Liver (tissue), 3 donors: Measurements from ENCODE around the gene TTC28.

Experiments
- EGR1 ChIP-seq, 2 donors: IDR thresholded peaks; 2 replicates each; pipeline ENCODE4 v1.6.1; 2016 to 2018; ENCODE audit warnings: antibody characterized with exemption in 2 of 2, low read depth in 2 of 2
- FOXA1 ChIP-seq: IDR thresholded peaks from 2 replicates; pipeline ENCODE4 v1.6.1; 2016; ENCODE audit warnings: antibody characterized with exemption
- GABPA ChIP-seq, 2 donors: IDR thresholded peaks in 1 of 2; conservative IDR thresholded peaks in 1 of 2; 2 replicates each; pipeline ENCODE4 v1.6.1; 2016; ENCODE audit warnings: antibody characterized with exemption in 2 of 2, mild to moderate bottlenecking in 1 of 2, moderate library complexity in 1 of 2
- RAD21 ChIP-seq, 2 donors: IDR thresholded peaks; 2 replicates each; pipeline ENCODE4 v1.6.1; 2016; ENCODE audit warnings: antibody characterized with exemption in 2 of 2, mild to moderate bottlenecking in 2 of 2
- SP1 ChIP-seq: IDR thresholded peaks from 2 replicates; pipeline ENCODE4 v1.6.1; 2018; ENCODE audit warnings: antibody characterized with exemption, mild to moderate bottlenecking
- TF ChIP-seq, protein P1 (sequence below): IDR thresholded peaks from 2 replicates; pipeline ENCODE4 v1.6.1; 2016; ENCODE audit warnings: antibody characterized with exemption
- TF ChIP-seq, protein P2 (sequence below): fragments of 150-350 bp; IDR thresholded peaks from 2 replicates; pipeline ENCODE4 v1.5.1; 2017; ENCODE audit warnings: improper control_type of control experiment, low read depth, low read length; ENCODE audit not compliant: missing input control
- TF ChIP-seq, protein P3 (sequence below): IDR thresholded peaks from 2 replicates; pipeline ENCODE4 v1.6.1; 2016; ENCODE audit warnings: antibody characterized with exemption
- TF ChIP-seq, protein P4 (sequence below): IDR thresholded peaks from 2 replicates; pipeline ENCODE4 v1.6.1; 2016; ENCODE audit warnings: antibody characterized with exemption, mild to moderate bottlenecking
- donor health status: healthy.
- donor health status: healthy.

DNA sequence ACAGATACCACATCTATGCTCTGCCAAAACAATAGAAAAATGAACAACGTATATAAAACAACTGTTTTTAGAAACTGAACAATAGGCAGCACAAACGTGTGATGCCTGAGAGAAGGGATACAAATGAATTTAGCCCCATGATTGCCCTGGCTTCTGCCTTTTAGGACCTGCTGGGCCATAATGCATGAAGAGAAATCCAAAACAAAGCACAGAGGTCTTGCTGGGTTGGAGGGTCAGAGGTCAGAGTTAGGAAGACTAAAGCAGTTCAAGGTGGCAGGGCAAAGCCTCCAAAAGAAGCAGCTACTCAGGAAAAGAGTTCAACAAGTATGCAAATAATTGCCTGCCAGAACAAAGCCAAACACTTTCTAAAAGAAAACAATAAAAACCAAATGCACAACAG is 138.5 kb downstream of the TTC28 start:
- TF ChIP-seq, protein P1, sequence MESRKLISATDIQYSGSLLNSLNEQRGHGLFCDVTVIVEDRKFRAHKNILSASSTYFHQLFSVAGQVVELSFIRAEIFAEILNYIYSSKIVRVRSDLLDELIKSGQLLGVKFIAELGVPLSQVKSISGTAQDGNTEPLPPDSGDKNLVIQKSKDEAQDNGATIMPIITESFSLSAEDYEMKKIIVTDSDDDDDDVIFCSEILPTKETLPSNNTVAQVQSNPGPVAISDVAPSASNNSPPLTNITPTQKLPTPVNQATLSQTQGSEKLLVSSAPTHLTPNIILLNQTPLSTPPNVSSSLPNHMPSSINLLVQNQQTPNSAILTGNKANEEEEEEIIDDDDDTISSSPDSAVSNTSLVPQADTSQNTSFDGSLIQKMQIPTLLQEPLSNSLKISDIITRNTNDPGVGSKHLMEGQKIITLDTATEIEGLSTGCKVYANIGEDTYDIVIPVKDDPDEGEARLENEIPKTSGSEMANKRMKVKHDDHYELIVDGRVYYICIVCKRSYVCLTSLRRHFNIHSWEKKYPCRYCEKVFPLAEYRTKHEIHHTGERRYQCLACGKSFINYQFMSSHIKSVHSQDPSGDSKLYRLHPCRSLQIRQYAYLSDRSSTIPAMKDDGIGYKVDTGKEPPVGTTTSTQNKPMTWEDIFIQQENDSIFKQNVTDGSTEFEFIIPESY, result no peak
- TF ChIP-seq, protein P2, sequence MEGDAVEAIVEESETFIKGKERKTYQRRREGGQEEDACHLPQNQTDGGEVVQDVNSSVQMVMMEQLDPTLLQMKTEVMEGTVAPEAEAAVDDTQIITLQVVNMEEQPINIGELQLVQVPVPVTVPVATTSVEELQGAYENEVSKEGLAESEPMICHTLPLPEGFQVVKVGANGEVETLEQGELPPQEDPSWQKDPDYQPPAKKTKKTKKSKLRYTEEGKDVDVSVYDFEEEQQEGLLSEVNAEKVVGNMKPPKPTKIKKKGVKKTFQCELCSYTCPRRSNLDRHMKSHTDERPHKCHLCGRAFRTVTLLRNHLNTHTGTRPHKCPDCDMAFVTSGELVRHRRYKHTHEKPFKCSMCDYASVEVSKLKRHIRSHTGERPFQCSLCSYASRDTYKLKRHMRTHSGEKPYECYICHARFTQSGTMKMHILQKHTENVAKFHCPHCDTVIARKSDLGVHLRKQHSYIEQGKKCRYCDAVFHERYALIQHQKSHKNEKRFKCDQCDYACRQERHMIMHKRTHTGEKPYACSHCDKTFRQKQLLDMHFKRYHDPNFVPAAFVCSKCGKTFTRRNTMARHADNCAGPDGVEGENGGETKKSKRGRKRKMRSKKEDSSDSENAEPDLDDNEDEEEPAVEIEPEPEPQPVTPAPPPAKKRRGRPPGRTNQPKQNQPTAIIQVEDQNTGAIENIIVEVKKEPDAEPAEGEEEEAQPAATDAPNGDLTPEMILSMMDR, result no peak
- no peak for TF ChIP-seq RAD21 (IDR thresholded peaks at IDR 0.05)
- TF ChIP-seq SP1, result no peak
- TF ChIP-seq FOXA1, result no peak
- TF ChIP-seq, protein P3, sequence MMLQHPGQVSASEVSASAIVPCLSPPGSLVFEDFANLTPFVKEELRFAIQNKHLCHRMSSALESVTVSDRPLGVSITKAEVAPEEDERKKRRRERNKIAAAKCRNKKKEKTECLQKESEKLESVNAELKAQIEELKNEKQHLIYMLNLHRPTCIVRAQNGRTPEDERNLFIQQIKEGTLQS, result no peak
- TF ChIP-seq, protein P4, sequence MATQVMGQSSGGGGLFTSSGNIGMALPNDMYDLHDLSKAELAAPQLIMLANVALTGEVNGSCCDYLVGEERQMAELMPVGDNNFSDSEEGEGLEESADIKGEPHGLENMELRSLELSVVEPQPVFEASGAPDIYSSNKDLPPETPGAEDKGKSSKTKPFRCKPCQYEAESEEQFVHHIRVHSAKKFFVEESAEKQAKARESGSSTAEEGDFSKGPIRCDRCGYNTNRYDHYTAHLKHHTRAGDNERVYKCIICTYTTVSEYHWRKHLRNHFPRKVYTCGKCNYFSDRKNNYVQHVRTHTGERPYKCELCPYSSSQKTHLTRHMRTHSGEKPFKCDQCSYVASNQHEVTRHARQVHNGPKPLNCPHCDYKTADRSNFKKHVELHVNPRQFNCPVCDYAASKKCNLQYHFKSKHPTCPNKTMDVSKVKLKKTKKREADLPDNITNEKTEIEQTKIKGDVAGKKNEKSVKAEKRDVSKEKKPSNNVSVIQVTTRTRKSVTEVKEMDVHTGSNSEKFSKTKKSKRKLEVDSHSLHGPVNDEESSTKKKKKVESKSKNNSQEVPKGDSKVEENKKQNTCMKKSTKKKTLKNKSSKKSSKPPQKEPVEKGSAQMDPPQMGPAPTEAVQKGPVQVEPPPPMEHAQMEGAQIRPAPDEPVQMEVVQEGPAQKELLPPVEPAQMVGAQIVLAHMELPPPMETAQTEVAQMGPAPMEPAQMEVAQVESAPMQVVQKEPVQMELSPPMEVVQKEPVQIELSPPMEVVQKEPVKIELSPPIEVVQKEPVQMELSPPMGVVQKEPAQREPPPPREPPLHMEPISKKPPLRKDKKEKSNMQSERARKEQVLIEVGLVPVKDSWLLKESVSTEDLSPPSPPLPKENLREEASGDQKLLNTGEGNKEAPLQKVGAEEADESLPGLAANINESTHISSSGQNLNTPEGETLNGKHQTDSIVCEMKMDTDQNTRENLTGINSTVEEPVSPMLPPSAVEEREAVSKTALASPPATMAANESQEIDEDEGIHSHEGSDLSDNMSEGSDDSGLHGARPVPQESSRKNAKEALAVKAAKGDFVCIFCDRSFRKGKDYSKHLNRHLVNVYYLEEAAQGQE, result no peak
- TF ChIP-seq EGR1 (IDR thresholded peaks at IDR 0.05; ENCODE audit: low read depth in 2 of 2), result no peak
- no peak for TF ChIP-seq GABPA (IDR thresholded peaks at IDR 0.05 in 1 of 2, conservative IDR thresholded peaks at IDR 0.05 in 1 of 2)
